ENCODE data around the gene CPED1.
"Not testable (repeated sequence)": the region's sequence is repeated elsewhere in the genome, so short reads cannot be mapped to it uniquely, and the experiment has no call there.

CPED1 gene

GRCh38 chr7:121313220-121313792 lies 324.8 kb downstream of the CPED1 start:
- Histone ChIP-seq H3K27me3 (ENCODE audit: insufficient read depth, poor library complexity, severe bottlenecking) (no peaks in the 10 kb centered on the region), H3K36me3 (ENCODE audit: low read depth) (no peaks in the 10 kb centered on the region), H3K27ac (ENCODE audit: poor library complexity, severe bottlenecking) (peak overlapping the region; percentile 4), H3K9me3 (ENCODE audit: severe bottlenecking) (no peaks in the 10 kb centered on the region), H3K4me3 (ENCODE audit: severe bottlenecking) (no peak overlapping the region), H3K4me1 (ENCODE audit: insufficient read depth, poor library complexity, severe bottlenecking) (peaks cover 12% of the 10 kb centered on the region)
- DNase-seq (ENCODE audit: low spot score) = no peak
- no peak for TF ChIP-seq CTCF (IDR thresholded peaks at IDR 0.05; ENCODE audit: poor library complexity, severe bottlenecking)
- peak; percentile 87 for ATAC-seq (ENCODE audit: low read depth)

GRCh38 chr7:121313793-121314676 lies 325.5 kb downstream of the CPED1 start:
- Histone ChIP-seq H3K9me3 (ENCODE audit: severe bottlenecking) (no peaks in the 10 kb centered on the region), H3K4me1 (ENCODE audit: insufficient read depth, poor library complexity, severe bottlenecking) (peaks cover 12% of the 10 kb centered on the region), H3K27me3 (ENCODE audit: insufficient read depth, poor library complexity, severe bottlenecking) (no peaks in the 10 kb centered on the region), H3K4me3 (ENCODE audit: severe bottlenecking) (no peak overlapping the region), H3K36me3 (ENCODE audit: low read depth) (no peaks in the 10 kb centered on the region), H3K27ac (ENCODE audit: poor library complexity, severe bottlenecking) (peak overlapping the region; percentile 4)
- no peak for TF ChIP-seq CTCF (IDR thresholded peaks at IDR 0.05; ENCODE audit: poor library complexity, severe bottlenecking)
- DNase-seq (ENCODE audit: low spot score) (no peak), ATAC-seq (ENCODE audit: low read depth) (peak; percentile 12; the same call in 2 of the 3 replicates)

- not testable (repeated sequence) for ATAC-seq (ENCODE audit: low read depth); H3K4me3 ChIP-seq (ENCODE audit: severe bottlenecking); H3K27ac ChIP-seq (ENCODE audit: poor library complexity, severe bottlenecking)
Measured at GRCh38 chr7:121315170-121315569, 326.7 kb downstream of the CPED1 start.

GRCh38 chr7:121322460-121322859 lies 333.9 kb downstream of the CPED1 start:
- no peak for ATAC-seq (ENCODE audit: low read depth)
- H3K4me1 ChIP-seq (ENCODE audit: insufficient read depth, poor library complexity, severe bottlenecking) = no peaks in the 10 kb centered on the region
- H3K27me3 ChIP-seq (ENCODE audit: insufficient read depth, poor library complexity, severe bottlenecking) = no peaks in the 10 kb centered on the region
- H3K9me3 ChIP-seq (ENCODE audit: severe bottlenecking) = no peaks in the 10 kb centered on the region
- H3K4me3 ChIP-seq (ENCODE audit: severe bottlenecking) = no peak overlapping the region
- no peaks in the 10 kb centered on the region for H3K36me3 ChIP-seq (ENCODE audit: low read depth)
- H3K27ac ChIP-seq (ENCODE audit: poor library complexity, severe bottlenecking) = no peak overlapping the region
- no peak for TF ChIP-seq CTCF (IDR thresholded peaks at IDR 0.05; ENCODE audit: poor library complexity, severe bottlenecking)
- DNase-seq (ENCODE audit: low spot score) = no peak

More at GRCh38 chr7:121315170-121315569, 326.7 kb downstream of the CPED1 start:
- not testable (repeated sequence) for H3K36me3 ChIP-seq (ENCODE audit: low read depth); DNase-seq (ENCODE audit: low spot score); H3K27me3 ChIP-seq (ENCODE audit: insufficient read depth, poor library complexity, severe bottlenecking); H3K9me3 ChIP-seq (ENCODE audit: severe bottlenecking)
- H3K4me1 ChIP-seq (ENCODE audit: insufficient read depth, poor library complexity, severe bottlenecking) = peaks cover 12% of the 10 kb centered on the region

- ATAC-seq (ENCODE audit: low read depth) (no peak), DNase-seq (ENCODE audit: low spot score) (no peak)
- Histone ChIP-seq H3K27me3 (ENCODE audit: insufficient read depth, poor library complexity, severe bottlenecking) (peaks cover 10% of the 10 kb centered on the region), H3K9me3 (ENCODE audit: severe bottlenecking) (no peaks in the 10 kb centered on the region), H3K4me3 (ENCODE audit: severe bottlenecking) (no peak overlapping the region), H3K27ac (ENCODE audit: poor library complexity, severe bottlenecking) (no peak overlapping the region), H3K36me3 (ENCODE audit: low read depth) (no peaks in the 10 kb centered on the region), H3K4me1 (ENCODE audit: insufficient read depth, poor library complexity, severe bottlenecking) (no peaks in the 10 kb centered on the region)
- no peak for TF ChIP-seq CTCF (IDR thresholded peaks at IDR 0.05; ENCODE audit: poor library complexity, severe bottlenecking)
Measured at GRCh38 chr7:121323515-121324302, 335.2 kb downstream of the CPED1 start.

Measured in RWPE2 (cell line).